Pancreas (tissue), 10 donors: ENCODE measurements around the gene CLSTN2. TPM values are rescaled to one million over a fixed set of nuclear protein-coding genes. Genes with fewer than 3 reads are reported as not detected.

Source experiments
- ATAC-seq, 4 donors: fragments of 200-7000 bp; cut with Tn5 transposase; one replicate each; pipeline versions ENCODE4 v1.8.0 to v1.9.1; 2020; ENCODE audit warnings: mild to moderate bottlenecking in 4 of 4, moderate library complexity in 4 of 4
- DNase-seq, 6 donors: peaks; one replicate each; pipeline ENCODE4 v3.0.0-alpha.2; 2020
- FAIRE-seq: peaks from 2 replicates; lab custom pipeline; 2012; peaks lifted over from hg19 to GRCh38; lab: Jason Lieb, UNC
- H3K27ac ChIP-seq, 4 donors: fragments of 200-600 bp; sonication (generic); 1 replicate in 3 of 4; 2 replicates in 1 of 4; pipeline versions ENCODE4 v1.5.0 to v1.8.0; 2020
- H3K27me3 ChIP-seq, 4 donors: fragments of 200-600 bp; one replicate each; pipeline ENCODE4 v1.8.0; 2021
- H3K36me3 ChIP-seq, 3 donors: fragments of 200-600 bp; sonication (generic) in 1 of 3; one replicate each; pipeline versions ENCODE4 v1.5.0 to v1.8.0; 2020 to 2021
- H3K4me1 ChIP-seq, 3 donors: fragments of 200-600 bp; one replicate each; pipeline ENCODE4 v1.8.0; 2021
- H3K4me3 ChIP-seq, 4 donors: fragments of 200-600 bp; sonication (generic) in 2 of 4; one replicate each; pipeline versions ENCODE4 v1.5.0 to v1.8.0; 2020 to 2021
- H3K9me3 ChIP-seq, 4 donors: fragments of 200-600 bp; one replicate each; pipeline ENCODE4 v1.8.0; 2021
- CTCF ChIP-seq, 4 donors: fragments of 200-600 bp; sonication (generic) in 3 of 4; IDR thresholded peaks; one replicate each; pipeline versions ENCODE4 v1.5.0 to v1.8.0; 2021; ENCODE audit warnings: antibody characterized with exemption in 4 of 4
- WGBS, 2 donors: extraction: QIAGEN DNeasy Blood & Tissue Kit; methylation state at CpG; one replicate each; pipeline ENCODE4 v1.1.7; 2013; 5-methylcytosine and 5-hydroxymethylcytosine counted together
- intact Hi-C, 3 donors: fragments of 100-400 bp; cut with DNase I; formaldehyde crosslinking; loops; one replicate each; pipeline versions ENCODE4 v1.11.1 to v1.14.2; 2022
- polyA plus RNA-seq, 2 donors: library from polyadenylated mRNA; stranded (reverse); fragments of 200-250 nt; gene quantifications; one replicate each; pipeline ENCODE4 v1.2.3, GENCODE V29; 2013
- total RNA-seq, 6 donors: library from RNA; stranded (reverse); fragmentation: NEBNext Ultra II Directional in 4 of 6; extraction: Animal tissue kit (Norgen Biotek cat#: 25700) in 4 of 6; gene quantifications; one replicate each; pipeline versions ENCODE4 v1.2.1 to v1.2.4, GENCODE V29; 2021 to 2023
- donor health status: healthy with polysubstance abuse.
- donor health status: DM: no; HTN: no; CAD: no; lungs with moderate emphysema.
- donor health status: DM: no; HTN: no; CAD: no.
- donor health status: control.
- donor health status: control.
- donor health status: Bipolar disorder and iron deficiency.
- donor health status: DM: yes; HTN: yes; CAD: no.
- donor health status: DM: no; HTN: no; CAD: no.
- donor health status: DM: no; HTN: no; CAD: no.
- donor health status: DM: yes; HTN: yes; CAD: no.

CLSTN2 gene
- total and polyA plus RNA-seq, 8 donors: 0.65 to 9.3 (median 2.9) TPM

GRCh38 chr3:139916271-139916670 is 18.7 kb upstream of the CLSTN2 start:
- Histone ChIP-seq H3K9me3 (no peaks in the 10 kb centered on the region), H3K4me3 (no peak overlapping the region), H3K27ac (no peak overlapping the region), H3K27me3 (no peaks in the 10 kb centered on the region), H3K4me1 (no peaks in the 10 kb centered on the region), H3K36me3 (no peaks in the 10 kb centered on the region)
- 8 to 17% methylated on average over 2 of the region's 2 CpGs for WGBS, 2 donors
- ATAC-seq (no peak), FAIRE-seq (no peak), DNase-seq (no peak)
- no peak for TF ChIP-seq CTCF (IDR thresholded peaks at IDR 0.05)
- intact Hi-C loops: no loop called here

- WGBS, 2 donors: 86 to 87% methylated on average over 10 of the region's 10 CpGs
- ATAC-seq (no peak), FAIRE-seq (no peak), DNase-seq (no peak)
- H3K4me3 ChIP-seq: no peak overlapping the region
- H3K9me3 ChIP-seq: no peaks in the 10 kb centered on the region
- no peaks in the 10 kb centered on the region for H3K4me1 ChIP-seq
- no peaks in the 10 kb centered on the region for H3K27me3 ChIP-seq
- intact Hi-C loops: no loop called here
- no peak for TF ChIP-seq CTCF (IDR thresholded peaks at IDR 0.05)
- no peaks in the 10 kb centered on the region for H3K36me3 ChIP-seq
- no peak overlapping the region for H3K27ac ChIP-seq
Measured at GRCh38 chr3:139917226-139917785, 17.7 kb upstream of the CLSTN2 start.

- intact Hi-C loops: no loop called here
- no peak for TF ChIP-seq CTCF (IDR thresholded peaks at IDR 0.05)
- no peaks in the 10 kb centered on the region for H3K36me3 ChIP-seq
- ATAC-seq: no peak
- H3K4me1 ChIP-seq: no peaks in the 10 kb centered on the region
- WGBS, 2 donors: 70 to 85% methylated on average over 4 of the region's 4 CpGs
- H3K27me3 ChIP-seq: peaks cover 0 to 6% (median 0%) of the 10 kb centered on the region in 4 donors
- no peaks in the 10 kb centered on the region for H3K9me3 ChIP-seq
- no peak overlapping the region for H3K27ac ChIP-seq
- no peak for DNase-seq
- H3K4me3 ChIP-seq: no peak overlapping the region
- FAIRE-seq: no peak
Measured at GRCh38 chr3:139928708-139929505, 6.1 kb upstream of the CLSTN2 start.

- 68 to 80% methylated on average over 1 of the region's 1 CpG for WGBS, 2 donors
- intact Hi-C loops: no loop called here
- H3K36me3 ChIP-seq: no peaks in the 10 kb centered on the region
- H3K4me3 ChIP-seq: no peak overlapping the region
- peaks cover 0 to 3% (median 0%) of the 10 kb centered on the region in 4 donors for H3K27me3 ChIP-seq
- FAIRE-seq (no peak), DNase-seq (no peak), ATAC-seq (no peak)
- no peak for TF ChIP-seq CTCF (IDR thresholded peaks at IDR 0.05)
- no peaks in the 10 kb centered on the region for H3K4me1 ChIP-seq
- H3K27ac ChIP-seq: no peak overlapping the region
- no peaks in the 10 kb centered on the region for H3K9me3 ChIP-seq
Measured at GRCh38 chr3:139930211-139930610, 4.8 kb upstream of the CLSTN2 start.

GRCh38 chr3:139933766-139934165 is 1.2 kb upstream of the CLSTN2 start:
- Histone ChIP-seq H3K9me3 (no peaks in the 10 kb centered on the region), H3K36me3 (no peaks in the 10 kb centered on the region), H3K27me3 (peaks cover 0 to 9% (median 0%) of the 10 kb centered on the region in 4 donors), H3K4me1 (peaks cover 0 to 5% (median 0%) of the 10 kb centered on the region in 3 donors), H3K27ac (no peak overlapping the region), H3K4me3 (no peak overlapping the region)
- intact Hi-C loops: no loop called here
- DNase-seq (no peak), ATAC-seq (no peak), FAIRE-seq (no peak)
- WGBS, 2 donors: 19 to 29% methylated on average over 2 of the region's 2 CpGs
- TF ChIP-seq CTCF (IDR thresholded peaks at IDR 0.05): no peak
